Progenitor cell of endocrine pancreas (in vitro differentiated cells): ENCODE data around the gene ADORA3. TPM values are rescaled to one million over a fixed set of nuclear protein-coding genes. Genes with fewer than 3 reads are reported as not detected.
"Not testable (repeated sequence)": the region's sequence is repeated elsewhere in the genome, so short reads cannot be mapped to it uniquely, and the experiment has no call there.

ENCODE experiments used
- DNase-seq: peaks from one replicate; pipeline ENCODE4 v3.0.0; 2021; ENCODE audit warnings: low spot score; ENCODE audit not compliant: unreplicated experiment
- H3K27ac Mint-ChIP-seq: 2 replicates; pipeline ENCODE4 v1.8.0; 2021; ENCODE audit warnings: mild to moderate bottlenecking, moderate library complexity, mixed read lengths
- H3K27me3 Mint-ChIP-seq: 2 replicates; pipeline ENCODE4 v1.8.0; 2021; ENCODE audit warnings: mixed read lengths
- H3K36me3 Mint-ChIP-seq: 2 replicates; pipeline ENCODE4 v1.8.0; 2022; ENCODE audit warnings: mixed read lengths; ENCODE audit not compliant: insufficient read depth
- H3K4me1 Mint-ChIP-seq: 2 replicates; pipeline ENCODE4 v1.8.0; 2021; ENCODE audit warnings: low read depth, mixed read lengths
- H3K4me3 Mint-ChIP-seq: 2 replicates; pipeline ENCODE4 v1.8.0; 2021; ENCODE audit warnings: low read depth, mild to moderate bottlenecking, moderate library complexity, mixed read lengths
- H3K9me3 Mint-ChIP-seq: 2 replicates; pipeline ENCODE4 v1.8.0; 2021; ENCODE audit warnings: low read depth, mixed read lengths
- CTCF ChIP-seq: fragments of 200-600 bp; sonication (generic); IDR thresholded peaks from one replicate; pipeline ENCODE4 v1.5.0; 2021; ENCODE audit warnings: antibody characterized with exemption, mild to moderate bottlenecking; ENCODE audit not compliant: unreplicated experiment
- long read RNA-seq: library from polyadenylated mRNA; unstranded; transcript quantifications from one replicate; pipeline ENCODE4 v2.0.0, GENCODE V29; 2020
- total RNA-seq: library from RNA; stranded (reverse); gene quantifications from 2 replicates; pipeline ENCODE4 v1.2.1, GENCODE V29; 2021

ADORA3 gene
- total RNA-seq = not detected in 2 replicates
- long read RNA-seq = 0 reads

- Mint-ChIP-seq H3K4me3 (no peak within 1 kb of the TSS), H3K27me3 (peaks cover 4% of the 10 kb centered on the region)
- TF ChIP-seq CTCF = no peak
These were observed at the start of gene ADORA3, which contains the start of gene TMIGD3 for GRCh38 chr1:111503585-111504060. ADORA3 (minus strand) TSS chr1:111503633; CDS start chr1:111503354, 279 bp downstream. TMIGD3 (minus strand) TSS chr1:111503633; CDS start chr1:111503354, 279 bp downstream.

GRCh38 chr1:111553196-111553595 is 49.8 kb upstream of the ADORA3 start:
- DNase-seq = no peak
- no peak for TF ChIP-seq CTCF
- Mint-ChIP-seq H3K36me3 (no peaks in the 10 kb centered on the region), H3K27me3 (no peaks in the 10 kb centered on the region), H3K9me3 (no peaks in the 10 kb centered on the region), H3K4me1 (peaks cover 7% of the 10 kb centered on the region), H3K4me3 (no peak overlapping the region), H3K27ac (no peak overlapping the region)

More at GRCh38 chr1:111503585-111504060, at the start of gene ADORA3, which contains the start of gene TMIGD3:
- H3K27ac Mint-ChIP-seq = no peak within 1 kb of the TSS
- DNase-seq = no peak
- no peaks in the 10 kb centered on the region for H3K9me3 Mint-ChIP-seq
- no peaks in the 10 kb centered on the region for H3K36me3 Mint-ChIP-seq
- H3K4me1 Mint-ChIP-seq = peaks cover 5% of the 10 kb centered on the region

GRCh38 chr1:111552587-111552986 is 49.2 kb upstream of the ADORA3 start:
- H3K27ac Mint-ChIP-seq = no peak overlapping the region
- DNase-seq = no peak
- no peaks in the 10 kb centered on the region for H3K36me3 Mint-ChIP-seq
- H3K9me3 Mint-ChIP-seq = no peaks in the 10 kb centered on the region
- H3K4me1 Mint-ChIP-seq = peaks cover 7% of the 10 kb centered on the region
- H3K27me3 Mint-ChIP-seq = no peaks in the 10 kb centered on the region
- no peak for TF ChIP-seq CTCF
- H3K4me3 Mint-ChIP-seq = no peak overlapping the region

GRCh38 chr1:111551623-111552411 is 48.4 kb upstream of the ADORA3 start:
- Mint-ChIP-seq H3K27ac (no peak overlapping the region), H3K36me3 (no peaks in the 10 kb centered on the region), H3K9me3 (no peaks in the 10 kb centered on the region), H3K4me1 (peaks cover 7% of the 10 kb centered on the region), H3K27me3 (no peaks in the 10 kb centered on the region), H3K4me3 (no peak overlapping the region)
- TF ChIP-seq CTCF = no peak
- no peak for DNase-seq

GRCh38 chr1:111547786-111548185 is 44.4 kb upstream of the ADORA3 start:
- not testable (repeated sequence) for H3K27ac Mint-ChIP-seq, H3K27me3 Mint-ChIP-seq, H3K4me1 Mint-ChIP-seq, H3K36me3 Mint-ChIP-seq, H3K4me3 Mint-ChIP-seq, DNase-seq
- peaks cover 15% of the 10 kb centered on the region for H3K9me3 Mint-ChIP-seq

GRCh38 chr1:111542187-111542586 is 38.8 kb upstream of the ADORA3 start:
- H3K27ac Mint-ChIP-seq = no peak overlapping the region
- peaks cover 18% of the 10 kb centered on the region for H3K9me3 Mint-ChIP-seq
- H3K4me1 Mint-ChIP-seq = no peaks in the 10 kb centered on the region
- no peak for TF ChIP-seq CTCF
- no peaks in the 10 kb centered on the region for H3K36me3 Mint-ChIP-seq
- no peak overlapping the region for H3K4me3 Mint-ChIP-seq
- peaks cover 15% of the 10 kb centered on the region for H3K27me3 Mint-ChIP-seq
- no peak for DNase-seq
